Neural progenitor cell (in vitro differentiated cells): Measurements from ENCODE around the gene PACRG. TPM values are rescaled to one million over a fixed set of nuclear protein-coding genes. Genes with fewer than 3 reads are reported as not detected.

Experiments used
- DNase-seq: peaks from one replicate; pipeline ENCODE4 v3.0.0-alpha.2; 2016; ENCODE audit warnings: low spot score
- H2AFZ ChIP-seq: fragments of 200-600 bp; sonication (generic); replicated peaks from 2 replicates; pipeline ENCODE4 v1.6.1; 2016; ENCODE audit warnings: antibody characterized with exemption
- H3F3A ChIP-seq: fragments of 200-600 bp; sonication (generic); 2 replicates; pipeline ENCODE4 v1.6.1; 2016; ENCODE audit warnings: antibody characterized with exemption, low read depth
- H3K27ac ChIP-seq: fragments of 200-600 bp; sonication (generic); 2 replicates; pipeline ENCODE4 v1.5.1; 2016; ENCODE audit warnings: mild to moderate bottlenecking
- H3K27me3 ChIP-seq: fragments of 200-600 bp; sonication (generic); 2 replicates; pipeline ENCODE4 v1.6.1; 2016; ENCODE audit warnings: mild to moderate bottlenecking, moderate library complexity
- H3K36me3 ChIP-seq: fragments of 200-600 bp; sonication (generic); 2 replicates; pipeline ENCODE4 v1.5.1; 2016
- H3K4me1 ChIP-seq: fragments of 200-600 bp; sonication (generic); 2 replicates; pipeline ENCODE4 v1.6.1; 2016; ENCODE audit warnings: mixed run types
- H3K4me2 ChIP-seq: fragments of 200-600 bp; sonication (generic); 2 replicates; pipeline ENCODE4 v1.6.1; 2016
- H3K4me3 ChIP-seq: fragments of 200-600 bp; sonication (generic); 2 replicates; pipeline ENCODE4 v1.5.1; 2016
- H3K79me2 ChIP-seq: fragments of 200-600 bp; sonication (generic); 2 replicates; pipeline ENCODE4 v1.6.1; 2016; ENCODE audit warnings: low read depth
- H3K9ac ChIP-seq: fragments of 200-600 bp; sonication (generic); 2 replicates; pipeline ENCODE4 v1.6.1; 2016
- H3K9me3 ChIP-seq: fragments of 200-600 bp; sonication (generic); 2 replicates; pipeline ENCODE4 v1.5.1; 2016; ENCODE audit warnings: low read depth
- H4K20me1 ChIP-seq: fragments of 200-600 bp; sonication (generic); 2 replicates; pipeline ENCODE4 v1.6.1; 2016; ENCODE audit warnings: low read depth
- H3K27ac Mint-ChIP-seq: 3 replicates; pipeline ENCODE4 v1.8.0; 2021; ENCODE audit warnings: mixed read lengths
- H3K27me3 Mint-ChIP-seq: 2 replicates; pipeline ENCODE4 v1.8.0; 2022; ENCODE audit warnings: low read depth, mild to moderate bottlenecking, inconsistent platforms, moderate library complexity, mixed read lengths; ENCODE audit not compliant: insufficient read depth
- H3K36me3 Mint-ChIP-seq: 3 replicates; pipeline ENCODE4 v1.8.0; 2021; ENCODE audit warnings: mixed read lengths
- H3K4me1 Mint-ChIP-seq: 3 replicates; pipeline ENCODE4 v1.8.0; 2021; ENCODE audit warnings: mixed read lengths
- H3K4me3 Mint-ChIP-seq: 3 replicates; pipeline ENCODE4 v1.8.0; 2021; ENCODE audit warnings: mild to moderate bottlenecking, moderate library complexity, mixed read lengths
- H3K9me3 Mint-ChIP-seq: 3 replicates; pipeline ENCODE4 v1.8.0; 2020; ENCODE audit warnings: mixed read lengths
- EZH2 ChIP-seq: fragments of 200-600 bp; sonication (generic); IDR thresholded peaks from 2 replicates; pipeline ENCODE4 v1.6.1; 2017; ENCODE audit warnings: antibody characterized with exemption, mild to moderate bottlenecking, moderate library complexity
- EZH2phosphoT487 ChIP-seq: fragments of 200-600 bp; sonication (generic); IDR thresholded peaks from 2 replicates; pipeline ENCODE4 v1.6.1; 2017; ENCODE audit warnings: antibody characterized with exemption
- total RNA-seq: library from RNA; depleted of rRNA; stranded (reverse); fragments of >200 nt; gene quantifications from 2 replicates; pipeline ENCODE4 v1.2.3, GENCODE V29; 2015; ENCODE audit warnings: low replicate concordance
- TF ChIP-seq, protein P1 (sequence below): fragments of 200-600 bp; sonication (generic); IDR thresholded peaks from 2 replicates; pipeline ENCODE4 v1.5.1; 2017; ENCODE audit warnings: antibody characterized with exemption, mild to moderate bottlenecking

The PACRG gene
- total RNA-seq, 1 donor from 2014 or later = 0.30 TPM

DNA sequence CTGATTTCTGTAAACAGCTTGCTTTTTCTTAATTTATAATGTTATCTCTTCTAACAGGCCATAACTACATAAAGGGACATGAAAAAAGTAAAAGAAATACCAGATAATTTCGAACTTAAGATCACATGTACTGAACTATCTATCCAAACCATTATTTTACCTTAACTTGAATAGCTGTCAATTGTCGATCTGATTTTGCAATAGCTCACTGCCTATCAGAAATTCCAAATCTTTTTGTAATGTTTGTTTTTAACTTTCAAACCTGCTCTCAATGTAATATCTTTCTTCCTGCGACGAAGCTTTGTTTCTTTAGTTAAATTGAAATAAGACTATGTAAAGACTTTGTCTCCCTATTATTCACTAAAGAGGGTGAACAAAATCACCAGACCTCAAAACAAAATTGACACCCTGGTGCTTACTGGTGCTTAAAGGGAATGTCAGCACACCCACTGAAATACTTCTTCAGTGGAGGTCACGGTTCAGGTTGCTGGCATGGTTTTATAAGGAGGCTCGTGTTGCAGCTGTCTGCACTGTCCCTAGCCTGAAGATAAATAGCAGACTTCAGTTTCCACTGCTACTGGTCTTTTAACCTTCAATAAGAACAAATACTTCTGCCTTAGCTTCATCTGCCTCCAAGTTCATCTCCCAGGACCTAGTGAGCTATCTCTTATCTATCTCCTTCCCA, 569.2 kb downstream of the PACRG start:
- no peaks in the 10 kb centered on the region for H3K36me3 ChIP-seq
- H3K27me3 ChIP-seq = no peaks in the 10 kb centered on the region
- no peaks in the 10 kb centered on the region for H3F3A ChIP-seq
- no peak overlapping the region for H3K9ac ChIP-seq
- H3K4me1 Mint-ChIP-seq = peaks cover 31% of the 10 kb centered on the region
- no peak overlapping the region for H2AFZ ChIP-seq
- no peak overlapping the region for H3K27ac Mint-ChIP-seq
- no peak overlapping the region for H3K4me3 Mint-ChIP-seq
- no peaks in the 10 kb centered on the region for H4K20me1 ChIP-seq
- H3K9me3 Mint-ChIP-seq = no peaks in the 10 kb centered on the region
- H3K36me3 Mint-ChIP-seq = no peaks in the 10 kb centered on the region
- no peak overlapping the region for H3K4me2 ChIP-seq
- TF ChIP-seq EZH2 = no peak
- peaks cover 4% of the 10 kb centered on the region for H3K27me3 Mint-ChIP-seq
- no peaks in the 10 kb centered on the region for H3K9me3 ChIP-seq
- no peak overlapping the region for H3K4me3 ChIP-seq
- H3K79me2 ChIP-seq = no peaks in the 10 kb centered on the region
- H3K4me1 ChIP-seq = peaks cover 8% of the 10 kb centered on the region
- no peak overlapping the region for H3K27ac ChIP-seq
- DNase-seq = no peak

DNA sequence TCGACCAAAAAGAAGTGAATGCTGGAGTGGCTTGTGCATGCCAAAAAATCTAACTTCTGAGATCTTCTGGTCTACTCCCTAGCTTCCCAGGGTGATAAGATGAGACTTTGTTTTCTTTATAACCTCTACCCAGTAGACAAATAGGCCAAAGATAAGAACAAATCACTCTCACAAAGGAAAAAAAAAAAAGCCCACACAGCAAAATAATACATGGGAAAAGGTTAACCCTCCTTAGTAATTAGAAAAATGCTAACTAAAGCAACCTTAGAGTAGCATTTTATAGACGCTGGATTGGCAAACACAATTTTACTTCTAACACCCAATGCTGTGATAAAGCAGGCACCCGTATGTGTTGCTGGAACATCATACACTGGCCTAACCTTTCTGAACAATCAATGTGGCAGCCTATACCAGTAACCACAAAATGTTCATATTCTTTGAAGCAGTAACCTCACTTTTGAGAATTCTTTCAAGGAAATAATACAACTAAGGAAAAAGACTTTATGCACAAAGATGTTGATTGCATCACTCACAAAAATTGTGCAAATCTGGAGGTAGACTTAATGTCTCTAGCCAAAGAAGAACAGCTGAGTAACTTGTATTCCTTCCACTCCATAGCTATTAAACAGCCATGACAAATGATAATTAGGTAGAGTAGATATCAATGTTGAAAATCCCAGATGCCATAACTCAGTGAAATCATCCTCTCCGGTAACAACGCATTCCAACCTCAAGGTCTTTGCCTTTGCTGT, 570.5 kb downstream of the PACRG start:
- H3K27ac Mint-ChIP-seq = no peak overlapping the region

DNA sequence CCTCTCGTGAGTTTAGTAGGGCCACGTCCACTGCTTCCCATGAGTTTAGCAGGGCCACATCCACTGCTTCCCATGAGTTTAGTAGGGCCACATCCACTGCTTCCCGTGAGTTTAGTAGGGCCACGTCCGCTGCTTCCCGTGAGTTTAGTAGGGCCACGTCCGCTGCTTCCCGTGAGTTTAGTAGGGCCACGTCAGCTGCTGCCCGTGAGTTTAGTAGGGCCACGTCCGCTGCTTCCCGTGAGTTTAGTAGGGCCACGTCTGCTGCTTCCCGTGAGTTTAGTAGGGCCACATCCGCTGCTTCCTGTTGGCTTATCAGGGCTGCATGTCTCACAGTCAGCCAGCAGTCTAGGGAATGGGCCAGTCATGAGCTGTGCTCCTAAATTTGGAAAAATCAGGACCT, 573.1 kb downstream of the PACRG start:
- no peaks in the 10 kb centered on the region for H3K9me3 ChIP-seq
- Mint-ChIP-seq H3K4me3 (no peak overlapping the region), H3K9me3 (no peaks in the 10 kb centered on the region), H3K27me3 (peaks cover 8% of the 10 kb centered on the region), H3K4me1 (peaks cover 39% of the 10 kb centered on the region), H3K36me3 (no peaks in the 10 kb centered on the region), H3K27ac (peak overlapping the region; percentile 50)
- H3K9ac ChIP-seq = no peak overlapping the region
- no peaks in the 10 kb centered on the region for H3F3A ChIP-seq
- H3K27ac ChIP-seq = no peak overlapping the region
- H4K20me1 ChIP-seq = no peaks in the 10 kb centered on the region
- H3K4me3 ChIP-seq = no peak overlapping the region
- DNase-seq = no peak
- TF ChIP-seq, protein P1, sequence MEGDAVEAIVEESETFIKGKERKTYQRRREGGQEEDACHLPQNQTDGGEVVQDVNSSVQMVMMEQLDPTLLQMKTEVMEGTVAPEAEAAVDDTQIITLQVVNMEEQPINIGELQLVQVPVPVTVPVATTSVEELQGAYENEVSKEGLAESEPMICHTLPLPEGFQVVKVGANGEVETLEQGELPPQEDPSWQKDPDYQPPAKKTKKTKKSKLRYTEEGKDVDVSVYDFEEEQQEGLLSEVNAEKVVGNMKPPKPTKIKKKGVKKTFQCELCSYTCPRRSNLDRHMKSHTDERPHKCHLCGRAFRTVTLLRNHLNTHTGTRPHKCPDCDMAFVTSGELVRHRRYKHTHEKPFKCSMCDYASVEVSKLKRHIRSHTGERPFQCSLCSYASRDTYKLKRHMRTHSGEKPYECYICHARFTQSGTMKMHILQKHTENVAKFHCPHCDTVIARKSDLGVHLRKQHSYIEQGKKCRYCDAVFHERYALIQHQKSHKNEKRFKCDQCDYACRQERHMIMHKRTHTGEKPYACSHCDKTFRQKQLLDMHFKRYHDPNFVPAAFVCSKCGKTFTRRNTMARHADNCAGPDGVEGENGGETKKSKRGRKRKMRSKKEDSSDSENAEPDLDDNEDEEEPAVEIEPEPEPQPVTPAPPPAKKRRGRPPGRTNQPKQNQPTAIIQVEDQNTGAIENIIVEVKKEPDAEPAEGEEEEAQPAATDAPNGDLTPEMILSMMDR = no peak
- no peak for TF ChIP-seq EZH2phosphoT487
- no peak for TF ChIP-seq EZH2
- H3K4me2 ChIP-seq = no peak overlapping the region
- H3K4me1 ChIP-seq = peaks cover 13% of the 10 kb centered on the region
- H3K27me3 ChIP-seq = no peaks in the 10 kb centered on the region
- H2AFZ ChIP-seq = no peak overlapping the region
- H3K79me2 ChIP-seq = no peaks in the 10 kb centered on the region
- no peaks in the 10 kb centered on the region for H3K36me3 ChIP-seq

More for the DNA sequence above, 570.5 kb downstream of the PACRG start:
- Mint-ChIP-seq H3K27me3 (peaks cover 7% of the 10 kb centered on the region), H3K9me3 (no peaks in the 10 kb centered on the region), H3K36me3 (no peaks in the 10 kb centered on the region), H3K4me1 (peaks cover 41% of the 10 kb centered on the region), H3K4me3 (no peak overlapping the region)
- Histone ChIP-seq H3F3A (no peaks in the 10 kb centered on the region), H3K27ac (no peak overlapping the region), H3K9ac (no peak overlapping the region), H3K27me3 (no peaks in the 10 kb centered on the region), H2AFZ (no peak overlapping the region), H3K4me2 (no peak overlapping the region), H3K9me3 (no peaks in the 10 kb centered on the region), H3K79me2 (no peaks in the 10 kb centered on the region), H3K36me3 (no peaks in the 10 kb centered on the region), H3K4me1 (peaks cover 13% of the 10 kb centered on the region), H4K20me1 (no peaks in the 10 kb centered on the region), H3K4me3 (no peak overlapping the region)
- TF ChIP-seq EZH2phosphoT487 = no peak
- TF ChIP-seq, protein P1 = no peak
- DNase-seq = no peak
